MCF 10A (cell line): ENCODE measurements around the gene BET1L. TPM values are rescaled to one million over a fixed set of nuclear protein-coding genes. Genes with fewer than 3 reads are reported as not detected.

Experiments
- BruUV-seq: library from RNA; stranded (reverse); fragments of 400-500 nt; replicated peaks from 2 replicates; lab custom pipeline; 2021; lab: Mats Ljungman, UMichigan
- CTCF ChIA-PET: fragments of 300-600 bp; sonication (Branson Sonifier 250); formaldehyde crosslinking; extraction: SDS; loops from one replicate; lab custom pipeline; 2021; ENCODE audit warnings: antibody characterized with exemption, inconsistent platforms; lab: Yijun Ruan, JAX
- POLR2A ChIA-PET: fragments of 300-600, 350-650 bp; sonication (Branson Sonifier 250); formaldehyde crosslinking; extraction: SDS; loops from one replicate; lab custom pipeline; 2020; ENCODE audit warnings: antibody characterized with exemption, inconsistent platforms; lab: Yijun Ruan, JAX
- DNase-seq: peaks from one replicate; pipeline ENCODE4 v3.0.0-alpha.2; 2018; ENCODE audit not compliant: unreplicated experiment
- H3K27ac Mint-ChIP-seq: one replicate; pipeline ENCODE4 v1.8.0; 2022; ENCODE audit warnings: mild to moderate bottlenecking, low read depth, mixed read lengths; ENCODE audit not compliant: unreplicated experiment
- H3K27me3 Mint-ChIP-seq: one replicate; pipeline ENCODE4 v1.8.0; 2022; ENCODE audit warnings: mixed read lengths; ENCODE audit not compliant: insufficient read depth, unreplicated experiment
- H3K36me3 Mint-ChIP-seq: one replicate; pipeline ENCODE4 v1.8.0; 2022; ENCODE audit warnings: mild to moderate bottlenecking, moderate library complexity, mixed read lengths; ENCODE audit not compliant: insufficient read depth, unreplicated experiment
- H3K4me1 Mint-ChIP-seq: one replicate; pipeline ENCODE4 v1.8.0; 2022; ENCODE audit warnings: mixed read lengths; ENCODE audit not compliant: insufficient read depth, unreplicated experiment
- H3K4me3 Mint-ChIP-seq: one replicate; pipeline ENCODE4 v1.8.0; 2022; ENCODE audit warnings: mild to moderate bottlenecking, moderate library complexity, mixed read lengths; ENCODE audit not compliant: unreplicated experiment
- H3K9me3 Mint-ChIP-seq: one replicate; pipeline ENCODE4 v1.8.0; 2022; ENCODE audit warnings: mixed read lengths; ENCODE audit not compliant: unreplicated experiment
- intact Hi-C: fragments of 100-400 bp; cut with micrococcal nuclease; formaldehyde crosslinking; loops from 2 replicates; pipeline ENCODE4 v1.14.1; 2022
- total RNA-seq: library from RNA; stranded (reverse); gene quantifications from 2 replicates; pipeline ENCODE4 v1.2.3, GENCODE V29; 2022
- TF ChIP-seq, protein P1 (sequence below): fragments of 200-600 bp; IDR thresholded peaks from one replicate; pipeline ENCODE4 v1.8.0; 2022; ENCODE audit warnings: antibody characterized with exemption, mild to moderate bottlenecking; ENCODE audit not compliant: unreplicated experiment

The BET1L gene
- total RNA-seq, 1 experiment from 2014 or later, result 65.3 TPM

DNA sequence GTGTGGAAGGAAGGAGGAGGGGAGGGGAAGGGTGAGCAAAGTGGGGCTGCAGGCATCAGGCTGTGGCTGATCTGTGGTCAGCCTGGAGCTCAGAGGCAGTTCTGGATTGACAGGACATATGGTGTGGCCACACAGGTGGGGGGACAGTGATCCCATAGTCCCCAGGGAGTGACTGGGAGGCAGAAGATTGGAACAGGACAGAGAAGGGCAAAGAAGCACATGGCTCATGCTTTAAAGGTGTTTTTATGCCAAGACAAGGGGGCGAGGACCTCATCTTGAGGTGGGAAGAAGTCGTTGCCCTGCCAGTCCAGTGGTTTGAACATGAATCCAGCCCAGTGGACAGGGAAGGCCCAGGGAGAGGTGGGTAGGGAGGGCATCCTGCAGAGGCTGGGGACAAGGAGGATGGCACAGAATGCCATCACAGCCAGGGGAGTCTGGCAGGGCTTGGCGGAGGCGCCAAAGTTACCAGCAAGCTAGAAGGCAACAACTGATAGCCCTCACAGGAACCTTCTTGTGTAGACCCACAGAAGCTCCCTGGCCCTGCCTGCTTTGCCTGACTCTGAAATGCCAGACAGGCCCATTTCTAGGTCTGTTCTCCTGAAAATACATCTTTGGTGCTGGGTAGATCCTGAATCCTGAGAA, 3.1 kb downstream of the BET1L start:
- BruUV-seq, result no TSS peak
- Mint-ChIP-seq H3K27me3 (no peaks in the 10 kb centered on the region), H3K9me3 (no peaks in the 10 kb centered on the region), H3K36me3 (peaks cover 14% of the 10 kb centered on the region), H3K27ac (no peak overlapping the region), H3K4me3 (no peak overlapping the region), H3K4me1 (peaks cover 10% of the 10 kb centered on the region)
- ChIA-PET CTCF (interaction anchor here (5.0 kb wide), 1 partner anchor 245 kb away, joined by 18 read pairs; no protein-coding TSS in a partner anchor), POLR2A (no interaction called here)
- DNase-seq, result no peak
- TF ChIP-seq, protein P1, sequence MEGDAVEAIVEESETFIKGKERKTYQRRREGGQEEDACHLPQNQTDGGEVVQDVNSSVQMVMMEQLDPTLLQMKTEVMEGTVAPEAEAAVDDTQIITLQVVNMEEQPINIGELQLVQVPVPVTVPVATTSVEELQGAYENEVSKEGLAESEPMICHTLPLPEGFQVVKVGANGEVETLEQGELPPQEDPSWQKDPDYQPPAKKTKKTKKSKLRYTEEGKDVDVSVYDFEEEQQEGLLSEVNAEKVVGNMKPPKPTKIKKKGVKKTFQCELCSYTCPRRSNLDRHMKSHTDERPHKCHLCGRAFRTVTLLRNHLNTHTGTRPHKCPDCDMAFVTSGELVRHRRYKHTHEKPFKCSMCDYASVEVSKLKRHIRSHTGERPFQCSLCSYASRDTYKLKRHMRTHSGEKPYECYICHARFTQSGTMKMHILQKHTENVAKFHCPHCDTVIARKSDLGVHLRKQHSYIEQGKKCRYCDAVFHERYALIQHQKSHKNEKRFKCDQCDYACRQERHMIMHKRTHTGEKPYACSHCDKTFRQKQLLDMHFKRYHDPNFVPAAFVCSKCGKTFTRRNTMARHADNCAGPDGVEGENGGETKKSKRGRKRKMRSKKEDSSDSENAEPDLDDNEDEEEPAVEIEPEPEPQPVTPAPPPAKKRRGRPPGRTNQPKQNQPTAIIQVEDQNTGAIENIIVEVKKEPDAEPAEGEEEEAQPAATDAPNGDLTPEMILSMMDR, result no peak
- intact Hi-C loops, result no loop called here

DNA sequence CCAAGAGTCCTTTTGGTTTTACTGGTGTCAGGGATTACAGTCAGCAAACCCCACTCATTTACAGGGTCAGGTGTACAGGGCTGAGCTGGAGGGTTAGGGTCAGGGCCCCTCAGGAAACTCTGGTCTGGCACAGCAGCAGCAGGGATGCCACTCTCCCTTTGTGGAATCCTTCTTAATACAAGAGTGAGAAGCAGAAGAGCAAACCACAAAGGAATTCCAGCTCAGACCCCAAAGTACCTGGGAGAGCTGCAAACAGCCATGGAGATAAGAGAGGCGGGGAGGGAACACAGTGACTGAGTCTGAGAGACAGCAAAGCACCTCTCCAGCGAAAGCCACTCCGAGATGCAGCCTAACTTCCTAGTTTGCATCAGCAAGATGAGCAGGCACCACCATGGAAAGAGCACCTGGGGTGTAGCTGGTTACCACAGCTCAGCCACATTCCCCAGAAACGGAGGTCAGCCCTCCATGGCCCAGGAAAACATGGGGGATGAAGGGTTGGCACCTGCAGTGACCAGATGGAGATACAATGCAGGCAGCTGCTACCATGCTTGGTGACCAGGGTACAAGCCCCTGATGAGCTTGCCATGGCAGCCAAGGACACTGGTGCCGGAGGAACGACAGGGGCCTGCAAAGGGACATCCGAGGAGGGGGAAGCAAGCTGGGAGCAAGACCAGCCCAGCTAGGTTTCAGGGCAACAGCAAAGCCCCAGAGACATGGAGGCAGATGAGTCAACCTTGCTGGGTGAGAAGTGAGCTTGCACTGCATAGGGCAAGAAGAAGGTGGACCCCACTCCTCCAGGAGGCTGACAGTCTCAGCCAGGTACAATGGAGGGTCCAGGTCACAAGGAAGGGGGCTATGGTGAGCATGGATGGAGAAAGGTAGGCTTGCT, 3.9 kb downstream of the BET1L start:
- ChIA-PET POLR2A (no interaction called here), CTCF (interaction anchor here (0.6 to 5.0 kb wide), 3 partner anchors 160 to 1329 kb away, joined by 3 to 18 read pairs (median 4); no protein-coding TSS in a partner anchor)
- no peaks in the 10 kb centered on the region for H3K9me3 Mint-ChIP-seq
- H3K36me3 Mint-ChIP-seq, result peaks cover 14% of the 10 kb centered on the region
- no peak overlapping the region for H3K27ac Mint-ChIP-seq
- TF ChIP-seq, protein P1, result no peak
- DNase-seq, result no peak
- no peak overlapping the region for H3K4me3 Mint-ChIP-seq
- intact Hi-C loops, result no loop called here
- H3K27me3 Mint-ChIP-seq, result no peaks in the 10 kb centered on the region
- no TSS peak for BruUV-seq
- H3K4me1 Mint-ChIP-seq, result peaks cover 10% of the 10 kb centered on the region

DNA sequence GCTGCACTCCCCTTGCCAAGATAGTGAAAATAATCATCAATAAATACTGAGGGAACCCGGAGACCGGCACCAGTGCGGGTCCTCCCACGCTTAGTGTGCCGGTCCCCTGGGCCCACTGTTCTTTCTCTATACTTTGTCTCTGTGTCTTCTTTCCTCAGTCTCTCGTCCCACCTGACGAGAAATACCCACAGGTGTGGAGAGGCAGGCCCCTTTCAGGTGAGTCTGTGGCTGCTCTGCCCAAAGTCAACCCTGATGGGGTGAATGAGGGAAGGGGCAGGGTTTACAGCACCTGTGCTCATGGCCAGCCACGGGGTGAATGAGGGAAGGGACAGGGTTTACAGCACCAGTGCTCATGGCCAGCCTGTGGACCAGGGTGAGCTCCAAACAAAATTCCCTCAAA, 4.7 kb downstream of the BET1L start:
- TF ChIP-seq, protein P1, result no peak
- no peaks in the 10 kb centered on the region for H3K27me3 Mint-ChIP-seq
- ChIA-PET CTCF (interaction anchor here (0.5 to 5.0 kb wide), 3 partner anchors 246 to 1329 kb away, joined by 4 to 18 read pairs (median 5); no protein-coding TSS in a partner anchor), POLR2A (no interaction called here)
- no TSS peak for BruUV-seq
- H3K4me1 Mint-ChIP-seq, result peaks cover 10% of the 10 kb centered on the region
- peaks cover 11% of the 10 kb centered on the region for H3K36me3 Mint-ChIP-seq
- DNase-seq, result no peak
- intact Hi-C loops, result no loop called here
- no peak overlapping the region for H3K4me3 Mint-ChIP-seq
- no peaks in the 10 kb centered on the region for H3K9me3 Mint-ChIP-seq
- no peak overlapping the region for H3K27ac Mint-ChIP-seq

DNA sequence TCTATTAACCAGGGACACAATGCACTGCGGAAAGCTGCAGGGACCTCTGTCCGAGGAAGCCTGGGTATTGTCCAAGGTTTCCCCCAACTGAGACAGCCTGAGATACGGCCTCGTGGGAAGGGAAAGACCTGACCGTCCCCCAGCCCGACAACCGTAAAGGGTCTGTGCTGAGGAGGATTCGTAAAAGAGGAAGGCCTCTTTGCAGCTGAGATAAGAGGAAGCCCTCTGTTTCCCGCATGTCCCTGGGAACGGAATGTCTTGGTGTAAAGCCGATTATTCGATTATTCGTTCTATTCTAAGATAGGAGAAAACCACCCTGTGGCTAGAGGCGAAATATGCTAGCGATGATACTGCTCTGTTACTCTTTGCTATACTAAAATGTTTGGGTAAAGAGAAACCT, 5.2 kb downstream of the BET1L start:
- BruUV-seq, result no TSS peak

More for the DNA sequence above, 5.2 kb downstream of the BET1L start:
- H3K36me3 Mint-ChIP-seq, result peaks cover 6% of the 10 kb centered on the region
- H3K4me1 Mint-ChIP-seq, result peaks cover 10% of the 10 kb centered on the region
- no peaks in the 10 kb centered on the region for H3K9me3 Mint-ChIP-seq
- POLR2A ChIA-PET, result no interaction called here
- CTCF ChIA-PET, result no interaction called here
- no peaks in the 10 kb centered on the region for H3K27me3 Mint-ChIP-seq
- intact Hi-C loops, result no loop called here
- H3K27ac Mint-ChIP-seq, result no peak overlapping the region
- H3K4me3 Mint-ChIP-seq, result no peak overlapping the region
- DNase-seq, result no peak
- TF ChIP-seq, protein P1, result no peak
